Activated CD4-positive, alpha-beta T cell treated with anti-CD3 and anti-CD28 coated beads for 48 hours (primary cell): ENCODE data around the gene RUFY2.
A peak's percentile ranks its signal among the peaks of the same experiment; 100 is the strongest.
"Not testable (repeated sequence)": the region's sequence is repeated elsewhere in the genome, so short reads cannot be mapped to it uniquely, and the experiment has no call there.

Experiments used
- DNase-seq: peaks from one replicate; pipeline ENCODE4 v3.0.0-alpha.2; 2020

Gene RUFY2

GRCh38 chr10:68406815-68407548 is at the start of gene RUFY2:
RUFY2 (minus strand) TSS chr10:68407277; CDS start chr10:68407189, 88 bp downstream.
- peak; percentile 82 for DNase-seq

- DNase-seq, result not testable (repeated sequence)
These were observed 42.6 kb upstream of the RUFY2 start for GRCh38 chr10:68449698-68450097.

GRCh38 chr10:68446179-68446578 is 39.1 kb upstream of the RUFY2 start:
- DNase-seq, result no peak

GRCh38 chr10:68442971-68443370 is 35.9 kb upstream of the RUFY2 start:
- no peak for DNase-seq

- DNase-seq, result no peak
These were observed 33.8 kb upstream of the RUFY2 start for GRCh38 chr10:68440898-68441297.

GRCh38 chr10:68435803-68436202 is 28.7 kb upstream of the RUFY2 start:
- no peak for DNase-seq

- no peak for DNase-seq
These were observed 27.6 kb upstream of the RUFY2 start for GRCh38 chr10:68434657-68435056.

GRCh38 chr10:68428396-68429104 is 21.5 kb upstream of the RUFY2 start:
- no peak for DNase-seq

GRCh38 chr10:68424454-68425014 is 17.5 kb upstream of the RUFY2 start:
- no peak for DNase-seq

GRCh38 chr10:68423522-68423921 is 16.4 kb upstream of the RUFY2 start:
- DNase-seq, result peak; percentile 49

- DNase-seq, result no peak
These were observed 12.3 kb upstream of the RUFY2 start for GRCh38 chr10:68419376-68419775.

GRCh38 chr10:68408898-68409518 is 1.9 kb upstream of the RUFY2 start:
- no peak for DNase-seq

GRCh38 chr10:68406111-68406814 is 814 bp downstream of the RUFY2 start:
- DNase-seq, result peak; percentile 60

GRCh38 chr10:68403701-68404100 is 3.4 kb downstream of the RUFY2 start:
- DNase-seq, result no peak

GRCh38 chr10:68402276-68402675 is 4.8 kb downstream of the RUFY2 start:
- no peak for DNase-seq

- no peak for DNase-seq
These were observed 10.1 kb downstream of the RUFY2 start for GRCh38 chr10:68397005-68397404.

GRCh38 chr10:68385740-68386139 is 21.3 kb downstream of the RUFY2 start:
- no peak for DNase-seq

- DNase-seq, result no peak
These were observed 35.5 kb downstream of the RUFY2 start for GRCh38 chr10:68371604-68372003.

- no peak for DNase-seq
These were observed 40.0 kb downstream of the RUFY2 start for GRCh38 chr10:68367121-68367520.

- DNase-seq, result no peak
These were observed 40.5 kb downstream of the RUFY2 start for GRCh38 chr10:68366600-68366999.

GRCh38 chr10:68365611-68366010 is 41.5 kb downstream of the RUFY2 start:
- DNase-seq, result no peak

- DNase-seq, result no peak
These were observed 42.8 kb downstream of the RUFY2 start for GRCh38 chr10:68364101-68364886.
